ENCODE measurements around the gene E2F8.
A peak's percentile ranks its signal among the peaks of the same experiment; 100 is the strongest.

E2F8 gene

GRCh38 chr11:19187114-19187832, 53.5 kb downstream of the E2F8 start:
- CTCF ChIA-PET, result no interaction called here
- H3K4me3 ChIP-seq (ENCODE audit: low read depth, low read length), result no peak overlapping the region
- no peaks in the 10 kb centered on the region for H3K4me1 ChIP-seq (ENCODE audit: control insufficient read depth, insufficient read depth, low read length)
- no peaks in the 10 kb centered on the region for H3K36me3 ChIP-seq (ENCODE audit: control insufficient read depth in 2 of 2, insufficient read depth in 1 of 2, low read length in 2 of 2)
- H3K9me3 ChIP-seq (ENCODE audit: control insufficient read depth, insufficient read depth, low read depth, low read length), result no peaks in the 10 kb centered on the region
- H3K27ac ChIP-seq (ENCODE audit: extremely low read depth, low read depth, low read length), result no peak overlapping the region
- TF ChIP-seq HOXA7 (CRISPR knock-in tag; IDR thresholded peaks at IDR 0.05; ENCODE audit: borderline replicate concordance) (no peak), ZFP3 (tag by site-specific recombination; IDR thresholded peaks at IDR 0.05; ENCODE audit: low read depth) (no peak), ZNF362 (tag by site-specific recombination; IDR thresholded peaks at IDR 0.05) (no peak), ZNF514 (tag by site-specific recombination; IDR thresholded peaks at IDR 0.05) (no peak), ZNF266 (tag by site-specific recombination; IDR thresholded peaks at IDR 0.05; ENCODE audit: low read depth) (no peak), BCL11B (tag by site-specific recombination; IDR thresholded peaks at IDR 0.05; ENCODE audit: low read depth) (no peak), ELK4 (IDR thresholded peaks at IDR 0.05; ENCODE audit: borderline replicate concordance, low read depth, low read length) (no peak), REPIN1 (tag by site-specific recombination; IDR thresholded peaks at IDR 0.05; ENCODE audit: low read depth) (no peak), ZNF658 (tag by site-specific recombination; IDR thresholded peaks at IDR 0.05) (no peak), SALL2 (tag by site-specific recombination; IDR thresholded peaks at IDR 0.05; ENCODE audit: borderline replicate concordance) (no peak), ZNF555 (tag by site-specific recombination; conservative IDR thresholded peaks at IDR 0.05) (no peak), ZNF791 (tag by site-specific recombination; IDR thresholded peaks at IDR 0.05) (no peak), RBAK (tag by site-specific recombination; IDR thresholded peaks at IDR 0.05) (no peak), ZNF274 (IDR thresholded peaks at IDR 0.05; ENCODE audit: low read length) (no peak), ZNF274 (tag by site-specific recombination; IDR thresholded peaks at IDR 0.05; ENCODE audit: borderline replicate concordance) (no peak), ZNF670 (tag by site-specific recombination; IDR thresholded peaks at IDR 0.05; ENCODE audit: low read depth) (no peak), ZNF311 (tag by site-specific recombination; IDR thresholded peaks at IDR 0.05; ENCODE audit: borderline replicate concordance) (no peak), ZSCAN30 (tag by site-specific recombination; IDR thresholded peaks at IDR 0.05) (no peak), ZNF654 (tag by site-specific recombination; IDR thresholded peaks at IDR 0.05; ENCODE audit: low read depth) (no peak)
- POLR2A ChIA-PET, result interaction anchor here (1.2 kb wide), 1 partner anchor 11 kb away, joined by 3 read pairs; no protein-coding TSS in a partner anchor

DNA sequence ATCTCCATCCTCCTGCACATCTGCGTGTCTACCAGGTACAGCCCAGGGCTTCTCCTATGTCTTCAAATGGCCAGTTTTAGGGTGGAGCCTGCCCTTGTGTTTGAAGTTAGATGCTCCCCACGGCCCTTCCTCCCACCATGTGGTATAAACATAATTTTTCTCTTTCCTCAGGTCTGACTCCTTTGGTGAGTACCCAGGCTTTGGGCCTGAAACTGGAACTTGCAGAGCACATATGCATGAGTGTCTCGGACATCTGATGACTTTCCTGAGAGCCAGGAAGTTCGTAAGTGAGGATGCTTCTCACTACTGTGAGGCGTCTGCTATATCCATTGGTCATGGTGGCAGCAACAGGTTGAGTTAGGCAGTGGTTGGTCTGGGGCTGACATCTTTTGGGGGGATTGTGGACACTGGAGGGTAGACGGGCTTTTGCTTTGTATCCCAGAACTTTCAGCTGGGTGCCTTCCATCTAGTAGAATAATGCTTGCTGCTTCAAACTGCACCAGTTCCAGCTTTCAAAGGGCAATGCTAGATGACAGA, 55.2 kb downstream of the E2F8 start:
- Histone ChIP-seq H3K4me3 (ENCODE audit: low read depth, low read length) (no peak overlapping the region), H3K4me1 (ENCODE audit: control insufficient read depth, insufficient read depth, low read length) (no peaks in the 10 kb centered on the region), H3K36me3 (ENCODE audit: control insufficient read depth in 2 of 2, insufficient read depth in 1 of 2, low read length in 2 of 2) (no peaks in the 10 kb centered on the region), H3K27ac (ENCODE audit: extremely low read depth, low read depth, low read length) (no peak overlapping the region), H3K9me3 (ENCODE audit: control insufficient read depth, insufficient read depth, low read depth, low read length) (no peaks in the 10 kb centered on the region)
- POLR2A ChIA-PET, result no interaction called here
- no peak for TF ChIP-seq ZNF501 (tag by site-specific recombination; IDR thresholded peaks at IDR 0.05)
- TF ChIP-seq SCRT2 (tag by site-specific recombination; IDR thresholded peaks at IDR 0.05), result peak; percentile 61
- CTCF ChIA-PET, result no interaction called here

DNA sequence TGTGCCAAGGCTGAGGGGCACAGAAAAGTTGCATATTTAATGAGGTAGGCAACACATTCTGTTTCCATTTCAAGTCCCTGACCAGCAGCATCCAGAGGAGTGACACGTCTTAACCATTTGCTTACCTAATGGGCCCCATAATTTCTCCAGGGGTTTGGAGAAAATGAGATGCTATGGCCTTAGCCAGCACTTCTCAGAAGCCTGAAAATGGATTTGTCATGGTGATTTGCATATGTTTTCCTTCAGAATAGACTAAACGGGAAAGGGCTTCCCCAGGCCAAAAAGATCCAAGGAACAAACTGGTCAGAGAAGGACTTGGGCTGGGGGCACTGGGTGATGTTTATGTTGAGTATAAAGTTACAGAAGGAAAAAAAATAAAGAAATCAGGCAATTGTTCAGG, 55.7 kb downstream of the E2F8 start:
- H3K4me3 ChIP-seq (ENCODE audit: low read depth, low read length), result no peak overlapping the region
- ChIA-PET POLR2A (no interaction called here), CTCF (no interaction called here)
- no peaks in the 10 kb centered on the region for H3K36me3 ChIP-seq (ENCODE audit: control insufficient read depth in 2 of 2, insufficient read depth in 1 of 2, low read length in 2 of 2)
- TF ChIP-seq ZXDB (tag by site-specific recombination; IDR thresholded peaks at IDR 0.05) (no peak), ZBTB6 (tag by site-specific recombination; IDR thresholded peaks at IDR 0.05) (no peak), ZNF791 (tag by site-specific recombination; IDR thresholded peaks at IDR 0.05) (no peak), GLI2 (tag by site-specific recombination; IDR thresholded peaks at IDR 0.05; ENCODE audit: borderline replicate concordance, low read depth) (no peak), BCL11B (tag by site-specific recombination; IDR thresholded peaks at IDR 0.05; ENCODE audit: low read depth) (no peak), ZNF133 (tag by site-specific recombination; IDR thresholded peaks at IDR 0.05) (no peak)
- no peak overlapping the region for H3K27ac ChIP-seq (ENCODE audit: extremely low read depth, low read depth, low read length)
- H3K4me1 ChIP-seq (ENCODE audit: control insufficient read depth, insufficient read depth, low read length), result no peaks in the 10 kb centered on the region
- no peaks in the 10 kb centered on the region for H3K9me3 ChIP-seq (ENCODE audit: control insufficient read depth, insufficient read depth, low read depth, low read length)
